HFFc6 (cell line): ENCODE results near the gene CYYR1. TPM values are rescaled to one million over a fixed set of nuclear protein-coding genes. Genes with fewer than 3 reads are reported as not detected.

Experiments used
- DNase-seq: peaks from one replicate; pipeline ENCODE4 v3.0.0-alpha.2; 2018
- H3K27ac Mint-ChIP-seq: 2 replicates; pipeline ENCODE4 v1.8.0; 2020; ENCODE audit warnings: mild to moderate bottlenecking, mixed read lengths
- H3K27me3 Mint-ChIP-seq: 2 replicates; pipeline ENCODE4 v1.8.0; 2021; ENCODE audit warnings: mild to moderate bottlenecking, moderate library complexity, mixed read lengths; ENCODE audit not compliant: insufficient read depth
- H3K36me3 Mint-ChIP-seq: 2 replicates; pipeline ENCODE4 v1.8.0; 2021; ENCODE audit warnings: low read depth, mixed read lengths
- H3K4me1 Mint-ChIP-seq: 2 replicates; pipeline ENCODE4 v1.8.0; 2020; ENCODE audit warnings: low read depth, mixed read lengths
- H3K4me3 Mint-ChIP-seq: 2 replicates; pipeline ENCODE4 v1.8.0; 2020; ENCODE audit warnings: mild to moderate bottlenecking, moderate library complexity, mixed read lengths
- H3K9me3 Mint-ChIP-seq: 2 replicates; pipeline ENCODE4 v1.8.0; 2020; ENCODE audit warnings: mild to moderate bottlenecking, mixed read lengths
- CTCF ChIP-seq: fragments of 200-600 bp; sonication (generic); IDR thresholded peaks from 2 replicates; pipeline ENCODE4 v1.5.0; 2021; ENCODE audit warnings: antibody characterized with exemption, mild to moderate bottlenecking
- total RNA-seq, 6 experiments: library from RNA; stranded (reverse); fragmentation: NEBNext Ultra II Directional; extraction: Animal tissue kit (Norgen Biotek cat#: 25700); gene quantifications; 2 replicates in 1 of 6; 3 replicates in 5 of 6; pipeline ENCODE4 v1.2.3, GENCODE V29; 2021

Gene CYYR1
- total RNA-seq, 6 experiments from 2014 or later: not detected

- H3K4me3 Mint-ChIP-seq: no peak overlapping the region
- H3K36me3 Mint-ChIP-seq: no peaks in the 10 kb centered on the region
- no peak for DNase-seq
- H3K4me1 Mint-ChIP-seq: no peaks in the 10 kb centered on the region
- no peak for TF ChIP-seq CTCF
- H3K27me3 Mint-ChIP-seq: no peaks in the 10 kb centered on the region; the same call in 1 of the 2 replicates
- peaks cover 3% of the 10 kb centered on the region; the same call in 1 of the 2 replicates for H3K9me3 Mint-ChIP-seq
- H3K27ac Mint-ChIP-seq: no peak overlapping the region
These were observed 43.6 kb downstream of the CYYR1 start for GRCh38 chr21:26529526-26529925.

GRCh38 chr21:26528882-26529281 lies 44.2 kb downstream of the CYYR1 start:
- H3K36me3 Mint-ChIP-seq: no peaks in the 10 kb centered on the region
- no peak for TF ChIP-seq CTCF
- no peaks in the 10 kb centered on the region for H3K4me1 Mint-ChIP-seq
- H3K27ac Mint-ChIP-seq: no peak overlapping the region
- H3K9me3 Mint-ChIP-seq: no peaks in the 10 kb centered on the region; the same call in 1 of the 2 replicates
- no peak overlapping the region for H3K4me3 Mint-ChIP-seq
- H3K27me3 Mint-ChIP-seq: no peaks in the 10 kb centered on the region
- no peak for DNase-seq

- Mint-ChIP-seq H3K4me3 (no peak overlapping the region), H3K36me3 (no peaks in the 10 kb centered on the region), H3K9me3 (peaks cover 17% of the 10 kb centered on the region), H3K27me3 (no peaks in the 10 kb centered on the region; the same call in 1 of the 2 replicates), H3K27ac (no peak overlapping the region), H3K4me1 (no peaks in the 10 kb centered on the region)
- TF ChIP-seq CTCF: no peak
- DNase-seq: no peak
These were observed 50.4 kb downstream of the CYYR1 start for GRCh38 chr21:26522704-26523103.

GRCh38 chr21:26519142-26519541 lies 53.9 kb downstream of the CYYR1 start:
- Mint-ChIP-seq H3K27me3 (no peaks in the 10 kb centered on the region; the same call in 1 of the 2 replicates), H3K4me3 (no peak overlapping the region), H3K4me1 (no peaks in the 10 kb centered on the region), H3K9me3 (peaks cover 23% of the 10 kb centered on the region; the same call in 1 of the 2 replicates), H3K27ac (no peak overlapping the region), H3K36me3 (no peaks in the 10 kb centered on the region)
- TF ChIP-seq CTCF: no peak
- DNase-seq: no peak

- Mint-ChIP-seq H3K9me3 (peaks cover 20% of the 10 kb centered on the region), H3K4me1 (no peaks in the 10 kb centered on the region)
These were observed 57.8 kb downstream of the CYYR1 start for GRCh38 chr21:26515257-26515656.

More at GRCh38 chr21:26515257-26515656, 57.8 kb downstream of the CYYR1 start:
- Mint-ChIP-seq H3K27ac (no peak overlapping the region), H3K27me3 (no peaks in the 10 kb centered on the region), H3K4me3 (no peak overlapping the region), H3K36me3 (no peaks in the 10 kb centered on the region)
- TF ChIP-seq CTCF: no peak
- no peak for DNase-seq
